ENCODE results near the gene EIF2AK2.

- TF ChIP-seq TARDBP (IDR thresholded peaks at IDR 0.05): no peak
- no peak for TF ChIP-seq SP1 (IDR thresholded peaks at IDR 0.05)
- TF ChIP-seq, protein P1, sequence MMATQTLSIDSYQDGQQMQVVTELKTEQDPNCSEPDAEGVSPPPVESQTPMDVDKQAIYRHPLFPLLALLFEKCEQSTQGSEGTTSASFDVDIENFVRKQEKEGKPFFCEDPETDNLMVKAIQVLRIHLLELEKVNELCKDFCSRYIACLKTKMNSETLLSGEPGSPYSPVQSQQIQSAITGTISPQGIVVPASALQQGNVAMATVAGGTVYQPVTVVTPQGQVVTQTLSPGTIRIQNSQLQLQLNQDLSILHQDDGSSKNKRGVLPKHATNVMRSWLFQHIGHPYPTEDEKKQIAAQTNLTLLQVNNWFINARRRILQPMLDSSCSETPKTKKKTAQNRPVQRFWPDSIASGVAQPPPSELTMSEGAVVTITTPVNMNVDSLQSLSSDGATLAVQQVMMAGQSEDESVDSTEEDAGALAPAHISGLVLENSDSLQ (IDR thresholded peaks at IDR 0.05): no peak
- TF ChIP-seq L3MBTL2 (conservative IDR thresholded peaks at IDR 0.05): no peak
- TF ChIP-seq BHLHE40 (IDR thresholded peaks at IDR 0.05; ENCODE audit: borderline replicate concordance): no peak
- TF ChIP-seq ARNT (IDR thresholded peaks at IDR 0.05): no peak
- TF ChIP-seq FOXM1 (IDR thresholded peaks at IDR 0.05; ENCODE audit: borderline replicate concordance): no peak
- no peak for TF ChIP-seq CTBP1 (IDR thresholded peaks at IDR 0.05; ENCODE audit: borderline replicate concordance)
- no peak for TF ChIP-seq HDGF (IDR thresholded peaks at IDR 0.05; ENCODE audit: borderline replicate concordance)
- no peak for TF ChIP-seq FOXK2 (IDR thresholded peaks at IDR 0.05)
- no peak for TF ChIP-seq LEF1 (IDR thresholded peaks at IDR 0.05; ENCODE audit: borderline replicate concordance)
- TF ChIP-seq NFRKB (IDR thresholded peaks at IDR 0.05): no peak
Measured at GRCh38 chr2:37091873-37092272, 64.9 kb downstream of the EIF2AK2 start.

Measured in HEK293T (cell line).